ENCODE results near the gene CPNE5.

Gene CPNE5

GRCh38 chr6:36765190-36765589, 74.1 kb downstream of the CPNE5 start:
- Histone ChIP-seq H3K4me2 (ENCODE audit: low read depth, low read length, poor library complexity, severe bottlenecking) (no peak overlapping the region), H2AFZ (ENCODE audit: low read length) (no peak overlapping the region), H3K27me3 (ENCODE audit: insufficient read depth, low read length, poor library complexity, severe bottlenecking) (no peaks in the 10 kb centered on the region), H3F3A (ENCODE audit: low read depth) (no peaks in the 10 kb centered on the region), H3K79me2 (ENCODE audit: insufficient read depth, low read length) (no peaks in the 10 kb centered on the region), H3K36me3 (ENCODE audit: insufficient read depth, low read length) (no peaks in the 10 kb centered on the region), H3K9me3 (ENCODE audit: insufficient read depth, low read depth, low read length) (no peaks in the 10 kb centered on the region), H4K20me1 (ENCODE audit: insufficient read depth, low read length, poor library complexity, severe bottlenecking) (no peaks in the 10 kb centered on the region), H3K9me2 (replicated peaks; ENCODE audit: low read depth, low read length) (no peaks in the 10 kb centered on the region), H3K4me1 (ENCODE audit: insufficient read depth, low read length, poor library complexity, severe bottlenecking) (peaks cover 9% of the 10 kb centered on the region), H3K9ac (ENCODE audit: low read depth, low read length, poor library complexity, severe bottlenecking) (no peak overlapping the region), H3K4me3 (ENCODE audit: low read length, poor library complexity, severe bottlenecking) (no peak overlapping the region)
- TF ChIP-seq, protein P1, sequence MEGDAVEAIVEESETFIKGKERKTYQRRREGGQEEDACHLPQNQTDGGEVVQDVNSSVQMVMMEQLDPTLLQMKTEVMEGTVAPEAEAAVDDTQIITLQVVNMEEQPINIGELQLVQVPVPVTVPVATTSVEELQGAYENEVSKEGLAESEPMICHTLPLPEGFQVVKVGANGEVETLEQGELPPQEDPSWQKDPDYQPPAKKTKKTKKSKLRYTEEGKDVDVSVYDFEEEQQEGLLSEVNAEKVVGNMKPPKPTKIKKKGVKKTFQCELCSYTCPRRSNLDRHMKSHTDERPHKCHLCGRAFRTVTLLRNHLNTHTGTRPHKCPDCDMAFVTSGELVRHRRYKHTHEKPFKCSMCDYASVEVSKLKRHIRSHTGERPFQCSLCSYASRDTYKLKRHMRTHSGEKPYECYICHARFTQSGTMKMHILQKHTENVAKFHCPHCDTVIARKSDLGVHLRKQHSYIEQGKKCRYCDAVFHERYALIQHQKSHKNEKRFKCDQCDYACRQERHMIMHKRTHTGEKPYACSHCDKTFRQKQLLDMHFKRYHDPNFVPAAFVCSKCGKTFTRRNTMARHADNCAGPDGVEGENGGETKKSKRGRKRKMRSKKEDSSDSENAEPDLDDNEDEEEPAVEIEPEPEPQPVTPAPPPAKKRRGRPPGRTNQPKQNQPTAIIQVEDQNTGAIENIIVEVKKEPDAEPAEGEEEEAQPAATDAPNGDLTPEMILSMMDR (conservative IDR thresholded peaks at IDR 0.05; ENCODE audit: low read length): no peak

DNA sequence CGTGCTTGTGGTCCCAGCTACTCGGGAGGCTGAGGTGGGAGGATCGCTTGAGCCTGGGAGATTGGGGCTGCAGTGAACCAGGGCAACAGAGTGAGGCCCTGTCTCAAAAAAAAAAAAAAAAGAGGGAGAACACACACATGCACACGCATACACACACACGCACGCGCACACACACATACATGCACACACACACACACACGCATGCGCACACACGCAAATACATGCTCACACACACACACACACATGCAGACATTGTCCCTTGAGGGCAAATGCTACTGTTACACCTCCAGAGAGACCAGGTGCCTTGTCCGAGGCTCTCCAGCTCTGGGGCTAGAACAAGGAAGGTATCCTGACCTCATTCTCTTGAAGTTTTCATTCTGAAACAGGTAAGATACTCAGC, 77.1 kb downstream of the CPNE5 start:
- Histone ChIP-seq H3K9me3 (ENCODE audit: insufficient read depth, low read depth, low read length) (no peaks in the 10 kb centered on the region), H3K79me2 (ENCODE audit: insufficient read depth, low read length) (no peaks in the 10 kb centered on the region), H4K20me1 (ENCODE audit: insufficient read depth, low read length, poor library complexity, severe bottlenecking) (no peaks in the 10 kb centered on the region), H3K4me2 (ENCODE audit: low read depth, low read length, poor library complexity, severe bottlenecking) (no peak overlapping the region), H3K4me3 (ENCODE audit: low read length, poor library complexity, severe bottlenecking) (no peak overlapping the region), H3F3A (ENCODE audit: low read depth) (no peaks in the 10 kb centered on the region), H3K9ac (ENCODE audit: low read depth, low read length, poor library complexity, severe bottlenecking) (no peak overlapping the region), H3K36me3 (ENCODE audit: insufficient read depth, low read length) (no peaks in the 10 kb centered on the region), H2AFZ (ENCODE audit: low read length) (no peak overlapping the region), H3K9me2 (replicated peaks; ENCODE audit: low read depth, low read length) (no peaks in the 10 kb centered on the region), H3K4me1 (ENCODE audit: insufficient read depth, low read length, poor library complexity, severe bottlenecking) (peaks cover 6% of the 10 kb centered on the region), H3K27me3 (ENCODE audit: insufficient read depth, low read length, poor library complexity, severe bottlenecking) (no peaks in the 10 kb centered on the region)
- TF ChIP-seq, protein P1 (conservative IDR thresholded peaks at IDR 0.05; ENCODE audit: low read length): no peak
- no peak for TF ChIP-seq EZH2phosphoT487 (IDR thresholded peaks at IDR 0.05; ENCODE audit: borderline replicate concordance)

DNA sequence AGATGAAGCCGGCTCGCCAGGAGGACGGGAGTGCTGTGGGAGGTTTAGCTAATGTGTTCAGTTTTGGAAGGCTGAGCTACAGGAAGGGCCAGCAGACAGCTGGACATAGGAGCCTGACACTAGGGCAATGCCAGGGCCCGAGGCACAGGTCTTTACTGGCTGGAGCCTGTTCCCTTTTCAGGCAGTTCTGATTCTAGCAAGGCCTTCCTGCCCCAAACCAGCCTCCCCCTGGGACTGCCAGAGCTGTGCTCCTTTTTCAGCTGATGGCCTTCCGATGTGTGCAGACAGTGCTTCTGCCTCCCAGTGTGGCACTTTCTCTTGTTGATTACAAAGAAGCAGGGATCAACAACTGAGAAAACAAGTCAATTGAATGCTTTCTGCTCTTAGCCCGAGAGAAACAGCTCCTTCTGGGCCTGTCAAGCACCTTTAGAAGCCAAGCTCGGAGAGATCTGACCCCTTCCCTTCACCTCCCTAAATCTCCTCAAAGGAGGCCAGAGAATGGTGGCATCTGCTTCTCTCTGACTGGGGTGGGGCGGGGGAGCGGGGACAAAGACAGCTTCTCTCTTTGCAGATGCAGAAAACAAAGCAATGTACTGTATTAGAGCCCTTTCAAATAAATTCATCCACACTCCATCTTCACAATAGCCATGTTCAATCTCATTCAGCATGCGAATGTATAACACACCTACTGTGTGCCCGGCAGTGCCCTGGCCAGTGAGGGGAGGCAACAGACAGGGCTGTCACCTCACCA, 78.4 kb downstream of the CPNE5 start:
- Histone ChIP-seq H3K4me2 (ENCODE audit: low read depth, low read length, poor library complexity, severe bottlenecking) (no peak overlapping the region), H3K4me3 (ENCODE audit: low read length, poor library complexity, severe bottlenecking) (no peak overlapping the region), H3K79me2 (ENCODE audit: insufficient read depth, low read length) (no peaks in the 10 kb centered on the region), H3K9me3 (ENCODE audit: insufficient read depth, low read depth, low read length) (no peaks in the 10 kb centered on the region), H3K9ac (ENCODE audit: low read depth, low read length, poor library complexity, severe bottlenecking) (no peak overlapping the region), H3F3A (ENCODE audit: low read depth) (no peaks in the 10 kb centered on the region), H3K27me3 (ENCODE audit: insufficient read depth, low read length, poor library complexity, severe bottlenecking) (no peaks in the 10 kb centered on the region), H2AFZ (ENCODE audit: low read length) (no peak overlapping the region), H3K36me3 (ENCODE audit: insufficient read depth, low read length) (no peaks in the 10 kb centered on the region), H4K20me1 (ENCODE audit: insufficient read depth, low read length, poor library complexity, severe bottlenecking) (no peaks in the 10 kb centered on the region), H3K4me1 (ENCODE audit: insufficient read depth, low read length, poor library complexity, severe bottlenecking) (peaks cover 5% of the 10 kb centered on the region), H3K9me2 (replicated peaks; ENCODE audit: low read depth, low read length) (no peaks in the 10 kb centered on the region)
- TF ChIP-seq, protein P1 (conservative IDR thresholded peaks at IDR 0.05; ENCODE audit: low read length): no peak
- no peak for TF ChIP-seq EZH2phosphoT487 (IDR thresholded peaks at IDR 0.05; ENCODE audit: borderline replicate concordance)

Measured in Loucy (cell line).